DMS 273 (cell line): ENCODE data around the gene ITK.
"Not testable (repeated sequence)": the region's sequence is repeated elsewhere in the genome, so short reads cannot be mapped to it uniquely, and the experiment has no call there.

Experiments used
- DNase-seq: peaks from one replicate; lab custom pipeline; 2025; ENCODE audit not compliant: unreplicated experiment; lab: John Stamatoyannopoulos, UW

ITK gene

GRCh38 chr5:157205708-157206107 lies 25.1 kb downstream of the ITK start:
- DNase-seq: no peak

GRCh38 chr5:157210652-157211051 lies 30.0 kb downstream of the ITK start:
- DNase-seq: not testable (repeated sequence)

GRCh38 chr5:157212307-157212706 lies 31.7 kb downstream of the ITK start:
- DNase-seq: no peak

GRCh38 chr5:157213527-157214243 lies 33.0 kb downstream of the ITK start:
- no peak for DNase-seq

GRCh38 chr5:157214415-157214814 lies 33.8 kb downstream of the ITK start:
- no peak for DNase-seq

- DNase-seq: no peak
Observed at GRCh38 chr5:157214861-157215513, 34.3 kb downstream of the ITK start.

- no peak for DNase-seq
Observed at GRCh38 chr5:157215514-157216167, 35.0 kb downstream of the ITK start.

- no peak for DNase-seq
Observed at GRCh38 chr5:157216391-157217142, 35.9 kb downstream of the ITK start.

GRCh38 chr5:157217289-157218024 lies 36.8 kb downstream of the ITK start:
- DNase-seq: no peak

GRCh38 chr5:157219491-157220271 lies 39.0 kb downstream of the ITK start:
- no peak for DNase-seq

GRCh38 chr5:157221959-157222358 lies 41.3 kb downstream of the ITK start:
- no peak for DNase-seq

GRCh38 chr5:157222506-157223230 lies 42.0 kb downstream of the ITK start:
- no peak for DNase-seq

- no peak for DNase-seq
Observed at GRCh38 chr5:157225469-157226422, 45.1 kb downstream of the ITK start.

- no peak for DNase-seq
Observed at GRCh38 chr5:157230610-157231009, 50.0 kb downstream of the ITK start.

GRCh38 chr5:157232706-157233105 lies 52.1 kb downstream of the ITK start:
- DNase-seq: no peak

GRCh38 chr5:157233515-157233914 lies 52.9 kb downstream of the ITK start:
- DNase-seq: no peak

- DNase-seq: no peak
Observed at GRCh38 chr5:157236423-157236822, 55.8 kb downstream of the ITK start.

- no peak for DNase-seq
Observed at GRCh38 chr5:157241483-157241882, 60.8 kb downstream of the ITK start.
